T-helper 17 cell (primary cell): ENCODE data around the gene CALN1. TPM values are rescaled to one million over a fixed set of nuclear protein-coding genes. Genes with fewer than 3 reads are reported as not detected.
"Not testable (repeated sequence)": the region's sequence is repeated elsewhere in the genome, so short reads cannot be mapped to it uniquely, and the experiment has no call there.

Experiments
- ATAC-seq: fragments of 150-1000 bp; cut with Tn5 transposase; 2 replicates; pipeline ENCODE4 v1.10.0; 2021; ENCODE audit warnings: mild to moderate bottlenecking, moderate library complexity
- DNase-seq, 3 donors: peaks; one replicate each; pipeline versions ENCODE4 v3.0.0 to v3.0.0-alpha.2; 2020 to 2021
- H3K9me3 ChIP-seq: one replicate; pipeline ENCODE4 v1.7.0; 2013; ENCODE audit warnings: low read length, mild to moderate bottlenecking; ENCODE audit not compliant: control insufficient read depth, poor library complexity, severe bottlenecking
- H3K27ac Mint-ChIP-seq: one replicate; pipeline ENCODE4 v1.8.0; 2022; ENCODE audit warnings: mild to moderate bottlenecking, moderate library complexity, mixed read lengths
- H3K27me3 Mint-ChIP-seq: one replicate; pipeline ENCODE4 v1.8.0; 2022; ENCODE audit warnings: mixed read lengths
- H3K36me3 Mint-ChIP-seq: one replicate; pipeline ENCODE4 v1.8.0; 2022; ENCODE audit warnings: low read depth, mixed read lengths
- H3K4me1 Mint-ChIP-seq: one replicate; pipeline ENCODE4 v1.8.0; 2022; ENCODE audit warnings: mild to moderate bottlenecking, mixed read lengths
- H3K4me3 Mint-ChIP-seq: one replicate; pipeline ENCODE4 v1.8.0; 2022; ENCODE audit warnings: mild to moderate bottlenecking, moderate library complexity, mixed read lengths
- total RNA-seq, 4 donors: library from RNA in 2 of 4; stranded (reverse) in 2 of 4; gene quantifications; one replicate each; pipeline ENCODE4 v1.2.3 and lab custom pipeline; 2022 to 2026

CALN1 gene
- total RNA-seq, 2 donors from 2014 or later = not detected

DNA sequence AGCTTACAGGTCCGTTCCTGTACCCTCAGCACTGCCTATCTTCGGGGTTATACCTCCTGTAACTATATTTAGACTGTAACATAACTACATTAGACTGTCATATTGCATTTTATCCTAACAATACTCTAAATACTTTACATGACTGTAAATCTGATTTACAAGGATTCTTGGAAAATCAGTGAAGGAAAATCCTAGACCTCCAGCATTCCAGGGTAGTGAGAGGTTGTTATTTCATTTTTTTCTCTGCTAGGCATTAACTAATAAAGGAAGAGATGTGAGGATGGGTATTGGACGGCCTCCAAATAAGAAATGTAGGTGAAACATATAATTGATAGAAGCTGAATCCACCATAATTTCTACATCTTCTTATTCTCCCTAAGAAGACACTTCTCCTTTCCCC lies 569.4 kb downstream of the CALN1 start:
- DNase-seq (no peak), ATAC-seq (no peak)
- H3K9me3 ChIP-seq = no peaks in the 10 kb centered on the region
- H3K27ac Mint-ChIP-seq = no peak overlapping the region
- H3K4me1 Mint-ChIP-seq = no peaks in the 10 kb centered on the region
- H3K27me3 Mint-ChIP-seq = no peaks in the 10 kb centered on the region
- H3K36me3 Mint-ChIP-seq = no peaks in the 10 kb centered on the region
- no peak overlapping the region for H3K4me3 Mint-ChIP-seq

DNA sequence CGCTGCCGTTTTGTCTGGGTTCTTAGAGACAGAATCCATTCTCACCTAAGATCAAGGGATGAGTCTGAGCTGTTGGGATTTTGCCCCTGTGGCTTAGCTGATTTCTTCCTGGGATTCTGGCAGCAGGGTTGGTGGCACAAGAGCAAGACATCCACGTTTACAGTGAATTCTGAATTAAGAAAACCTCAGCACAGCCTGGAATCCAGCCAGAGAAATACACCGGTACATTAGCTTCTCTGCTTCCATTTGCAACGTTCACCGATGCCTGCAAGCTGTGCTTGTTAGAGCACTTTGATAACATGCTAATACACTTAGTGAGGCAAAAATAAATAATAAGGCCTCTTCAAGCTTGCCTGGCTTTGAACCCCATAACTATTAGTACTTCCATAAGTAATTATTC lies 569.8 kb downstream of the CALN1 start:
- no peaks in the 10 kb centered on the region for H3K27me3 Mint-ChIP-seq
- no peak overlapping the region for H3K27ac Mint-ChIP-seq
- no peaks in the 10 kb centered on the region for H3K4me1 Mint-ChIP-seq
- ATAC-seq (no peak), DNase-seq (no peak)
- H3K36me3 Mint-ChIP-seq = no peaks in the 10 kb centered on the region
- H3K9me3 ChIP-seq = no peaks in the 10 kb centered on the region
- no peak overlapping the region for H3K4me3 Mint-ChIP-seq

DNA sequence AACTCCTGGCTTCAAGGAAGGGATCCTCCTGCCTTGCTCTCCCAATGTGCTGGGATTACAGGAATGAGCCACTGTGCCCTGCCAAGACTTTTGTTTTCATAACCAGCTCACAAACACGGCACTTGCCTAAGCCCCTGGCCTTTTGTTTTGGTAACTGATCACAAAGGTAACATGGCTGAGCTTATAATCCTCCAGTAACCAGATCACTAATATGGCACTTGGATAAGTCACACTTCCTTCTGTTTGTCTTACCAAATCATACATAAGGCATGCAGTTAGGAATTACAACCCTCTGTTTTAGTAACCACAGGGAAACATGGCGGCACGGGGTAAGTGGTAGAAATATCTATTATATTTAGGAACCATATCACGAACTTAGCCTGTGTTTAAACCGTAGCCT lies 577.1 kb downstream of the CALN1 start:
- Mint-ChIP-seq H3K4me1 (no peaks in the 10 kb centered on the region), H3K27ac (no peak overlapping the region), H3K4me3 (no peak overlapping the region), H3K27me3 (no peaks in the 10 kb centered on the region), H3K36me3 (no peaks in the 10 kb centered on the region)
- ATAC-seq (no peak), DNase-seq (no peak)
- no peaks in the 10 kb centered on the region for H3K9me3 ChIP-seq

DNA sequence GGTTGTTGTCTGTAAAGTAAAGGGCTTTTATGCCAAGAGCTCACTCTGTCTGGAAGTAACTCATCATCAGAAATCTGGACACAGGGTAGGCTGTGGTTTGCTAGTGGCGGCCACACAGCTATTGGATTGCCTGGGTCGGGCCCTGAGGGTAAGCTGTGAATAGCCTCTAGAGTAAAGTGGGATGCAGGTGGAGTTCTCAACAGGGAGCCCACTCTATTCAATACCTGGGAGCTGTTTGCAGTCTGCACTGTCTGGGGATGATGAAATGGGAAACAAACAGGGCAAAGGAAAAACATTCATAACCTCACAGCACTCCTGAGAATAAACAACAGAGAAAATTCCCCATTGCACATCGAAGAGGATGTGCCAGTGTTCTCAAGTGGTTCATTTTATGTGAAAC lies 582.6 kb downstream of the CALN1 start:
- H3K36me3 Mint-ChIP-seq = no peaks in the 10 kb centered on the region
- no peaks in the 10 kb centered on the region for H3K9me3 ChIP-seq
- no peaks in the 10 kb centered on the region for H3K4me1 Mint-ChIP-seq
- DNase-seq (no peak), ATAC-seq (no peak)
- H3K27ac Mint-ChIP-seq = no peak overlapping the region
- no peaks in the 10 kb centered on the region for H3K27me3 Mint-ChIP-seq
- H3K4me3 Mint-ChIP-seq = no peak overlapping the region

DNA sequence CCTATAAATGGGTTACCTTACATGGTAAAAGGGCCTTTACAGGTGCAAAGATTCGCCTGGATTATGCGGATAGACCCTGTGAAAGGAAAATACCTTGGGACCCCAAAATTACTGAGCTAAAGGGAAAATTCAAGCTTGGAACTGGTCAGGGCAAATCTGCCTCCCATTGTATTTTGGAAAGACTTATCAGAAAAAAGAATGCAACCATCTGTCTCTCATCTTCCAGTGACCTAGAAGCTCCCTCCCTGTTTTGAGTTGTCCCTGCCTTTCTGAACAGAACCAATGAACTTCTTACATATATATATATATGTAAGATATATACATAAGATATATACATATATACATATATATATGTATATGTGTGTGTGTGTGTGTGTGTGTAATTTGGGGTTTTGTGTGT lies 583.8 kb downstream of the CALN1 start:
- no peaks in the 10 kb centered on the region for H3K27me3 Mint-ChIP-seq
- no peak overlapping the region for H3K27ac Mint-ChIP-seq
- no peaks in the 10 kb centered on the region for H3K36me3 Mint-ChIP-seq
- no peak overlapping the region for H3K4me3 Mint-ChIP-seq
- DNase-seq (no peak), ATAC-seq (no peak)
- no peaks in the 10 kb centered on the region for H3K4me1 Mint-ChIP-seq
- H3K9me3 ChIP-seq = no peaks in the 10 kb centered on the region

DNA sequence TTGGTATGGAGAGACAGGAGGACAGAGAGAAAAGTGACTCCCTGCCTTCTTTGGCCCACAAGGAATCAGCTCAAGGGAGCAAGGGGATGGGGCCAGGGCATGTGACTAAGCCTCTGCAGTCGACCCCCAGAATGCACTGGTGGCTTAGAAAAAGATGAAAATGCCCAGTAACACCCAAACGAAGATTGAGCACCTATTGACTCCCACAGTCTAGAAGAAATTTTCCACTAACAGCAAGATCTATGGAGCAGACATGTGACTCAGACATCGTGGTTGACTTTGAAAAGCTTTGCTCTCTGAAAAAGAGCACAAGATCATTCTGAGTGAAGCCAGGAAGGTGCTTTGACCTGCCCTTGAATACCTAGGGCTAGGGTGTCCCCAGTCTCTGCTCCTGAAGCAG lies 586.0 kb downstream of the CALN1 start:
- Mint-ChIP-seq H3K4me3 (no peak overlapping the region), H3K4me1 (no peaks in the 10 kb centered on the region), H3K27me3 (no peaks in the 10 kb centered on the region), H3K27ac (no peak overlapping the region), H3K36me3 (no peaks in the 10 kb centered on the region)
- ATAC-seq (no peak), DNase-seq (no peak)
- no peaks in the 10 kb centered on the region for H3K9me3 ChIP-seq

DNA sequence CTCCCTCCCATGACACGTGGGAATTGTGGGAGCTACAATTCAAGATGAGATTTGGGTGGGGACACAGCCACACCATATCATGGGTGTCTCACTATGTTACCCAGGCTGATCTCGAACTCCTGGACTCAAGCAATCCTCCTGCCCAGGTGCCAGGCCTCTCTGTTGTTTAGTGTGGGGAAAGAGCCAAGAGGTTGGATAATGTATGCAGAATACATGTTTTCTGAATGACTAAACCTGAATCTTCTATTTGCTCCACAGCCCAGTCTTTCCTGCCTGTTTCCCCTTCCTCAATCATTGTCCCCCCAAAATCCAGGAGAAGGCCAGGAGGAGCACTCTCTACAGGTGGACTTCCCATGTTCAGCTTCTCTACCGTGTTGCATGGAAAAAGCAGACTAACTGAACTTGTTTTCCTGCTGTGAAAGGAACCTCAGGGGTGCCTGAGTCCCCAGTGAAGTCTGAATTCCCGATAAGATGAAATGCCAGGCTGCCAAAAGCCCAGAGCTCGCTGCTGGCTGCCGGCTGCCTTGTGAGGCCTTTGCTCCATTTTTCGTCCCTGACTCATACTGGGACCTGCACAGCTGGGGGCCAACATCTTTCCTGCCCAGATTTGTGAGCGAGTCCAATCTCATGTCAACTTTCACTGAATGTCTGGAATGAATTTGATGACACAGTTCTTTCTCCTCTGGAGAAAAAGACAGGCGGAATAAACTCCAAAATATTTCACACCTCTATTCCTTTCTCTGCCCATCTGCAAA lies 588.0 kb downstream of the CALN1 start:
- Mint-ChIP-seq H3K4me1 (no peaks in the 10 kb centered on the region), H3K27ac (no peak overlapping the region), H3K36me3 (no peaks in the 10 kb centered on the region), H3K4me3 (no peak overlapping the region), H3K27me3 (no peaks in the 10 kb centered on the region)
- ATAC-seq = no peak
- DNase-seq = no peak
- no peaks in the 10 kb centered on the region for H3K9me3 ChIP-seq

DNA sequence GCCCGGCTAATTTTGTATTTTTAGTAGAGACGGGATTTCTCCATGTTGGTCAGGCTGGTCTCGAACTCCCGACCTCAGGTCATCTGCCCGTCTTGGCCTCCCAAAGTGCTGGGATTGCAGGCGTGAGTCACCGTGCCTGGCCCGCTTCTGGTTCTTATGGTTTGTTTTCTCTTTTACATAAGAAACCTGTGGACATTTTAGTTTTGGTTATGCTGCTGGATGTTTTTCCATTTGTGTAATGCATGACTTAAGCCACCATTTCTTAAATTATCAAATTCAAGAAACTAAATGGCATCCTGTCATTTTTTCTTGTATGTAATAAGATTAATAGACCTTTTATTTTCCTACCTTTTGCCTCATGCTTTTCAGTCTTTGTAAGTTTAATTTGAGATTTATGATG lies 589.7 kb downstream of the CALN1 start:
- H3K9me3 ChIP-seq, H3K4me3 Mint-ChIP-seq, H3K36me3 Mint-ChIP-seq, H3K4me1 Mint-ChIP-seq, H3K27ac Mint-ChIP-seq, DNase-seq, H3K27me3 Mint-ChIP-seq, ATAC-seq: not testable (repeated sequence)

DNA sequence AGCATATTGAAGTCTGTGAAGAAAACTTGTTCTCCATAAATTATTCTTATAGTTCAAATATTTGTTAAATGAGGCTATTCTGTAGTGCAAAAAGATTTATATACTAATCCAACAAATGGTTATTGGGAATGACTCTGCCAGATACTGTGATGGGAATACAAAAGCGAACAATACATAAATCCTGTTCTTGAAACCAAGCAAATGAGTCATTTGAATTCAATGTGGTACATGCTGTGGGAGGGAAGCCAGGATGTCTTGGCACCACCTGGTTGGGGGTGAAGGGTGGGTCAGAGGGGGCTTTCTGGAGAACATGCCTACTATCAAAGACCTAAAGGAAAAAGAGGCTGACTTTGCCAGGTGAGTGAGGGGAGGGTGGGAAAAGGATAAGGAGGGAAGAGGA lies 594.2 kb downstream of the CALN1 start:
- H3K4me1 Mint-ChIP-seq = no peaks in the 10 kb centered on the region
- no peaks in the 10 kb centered on the region for H3K36me3 Mint-ChIP-seq
- peaks cover 2% of the 10 kb centered on the region for H3K9me3 ChIP-seq
- no peak for ATAC-seq
- DNase-seq = no peak
- H3K27ac Mint-ChIP-seq = no peak overlapping the region
- H3K27me3 Mint-ChIP-seq = no peaks in the 10 kb centered on the region
- H3K4me3 Mint-ChIP-seq = no peak overlapping the region

DNA sequence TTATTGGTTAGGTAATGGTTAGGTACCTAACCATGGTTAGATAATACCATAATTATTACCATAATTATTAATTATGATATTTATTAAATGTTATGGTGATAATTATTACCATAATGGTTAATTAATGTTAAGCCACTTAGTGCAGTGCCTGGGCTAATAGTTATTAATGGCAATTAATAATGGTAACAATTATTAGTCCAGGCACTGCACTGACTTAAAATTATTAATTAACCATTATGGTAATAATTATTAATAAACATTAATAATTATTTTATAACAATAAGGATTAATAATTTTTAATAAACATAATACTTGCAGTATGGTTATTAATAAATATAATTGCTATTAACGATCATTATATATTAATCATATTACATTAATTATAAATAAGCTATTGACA lies 604.0 kb downstream of the CALN1 start:
- ATAC-seq (no peak), DNase-seq (no peak)
- H3K9me3 ChIP-seq = no peaks in the 10 kb centered on the region
- Mint-ChIP-seq H3K4me3 (no peak overlapping the region), H3K36me3 (no peaks in the 10 kb centered on the region), H3K27me3 (no peaks in the 10 kb centered on the region), H3K27ac (no peak overlapping the region), H3K4me1 (no peaks in the 10 kb centered on the region)

DNA sequence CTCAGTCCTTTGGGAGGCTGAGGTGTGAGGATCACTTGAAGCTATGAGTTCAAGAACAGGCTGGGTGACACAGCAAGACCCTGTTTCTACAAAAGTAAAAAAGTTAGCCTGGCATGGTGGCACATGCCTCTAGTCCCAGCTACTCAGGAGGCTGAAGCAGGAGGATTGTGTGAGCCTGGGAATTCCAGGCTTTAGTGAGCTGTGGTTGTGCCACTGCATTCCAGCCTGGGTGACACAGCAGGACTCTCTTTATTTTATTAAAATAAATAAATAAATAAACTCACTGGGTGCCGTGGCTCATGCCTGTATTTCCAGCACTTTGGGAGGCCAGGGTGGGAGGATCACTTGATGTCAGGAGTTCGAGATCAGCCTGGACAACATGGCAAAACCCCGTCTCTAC lies 607.9 kb downstream of the CALN1 start:
- H3K9me3 ChIP-seq = no peaks in the 10 kb centered on the region
- no peak overlapping the region for H3K27ac Mint-ChIP-seq
- H3K36me3 Mint-ChIP-seq = no peaks in the 10 kb centered on the region
- ATAC-seq = no peak
- no peak for DNase-seq
- no peaks in the 10 kb centered on the region for H3K4me1 Mint-ChIP-seq
- H3K27me3 Mint-ChIP-seq = no peaks in the 10 kb centered on the region
- no peak overlapping the region for H3K4me3 Mint-ChIP-seq

DNA sequence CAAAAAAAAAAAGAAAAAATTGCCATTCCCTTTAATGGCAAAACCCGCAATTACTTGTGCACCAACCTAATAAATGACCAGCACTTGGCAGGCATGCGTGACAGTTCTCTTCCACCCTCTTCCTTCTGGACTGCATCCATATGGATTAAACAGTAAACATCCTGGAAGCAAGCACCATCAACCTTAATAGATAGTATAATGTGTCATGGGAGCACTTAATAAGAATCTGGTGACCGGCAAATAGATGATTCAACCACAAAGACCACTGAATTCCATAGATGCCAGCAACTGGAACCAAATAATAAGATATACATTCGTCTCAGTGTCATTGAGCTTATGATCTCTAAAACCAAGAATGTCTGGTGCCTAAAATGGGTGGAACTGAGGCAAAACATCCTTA lies 610.2 kb downstream of the CALN1 start:
- no peaks in the 10 kb centered on the region for H3K27me3 Mint-ChIP-seq
- H3K36me3 Mint-ChIP-seq = peaks cover 2% of the 10 kb centered on the region
- no peak for ATAC-seq

DNA sequence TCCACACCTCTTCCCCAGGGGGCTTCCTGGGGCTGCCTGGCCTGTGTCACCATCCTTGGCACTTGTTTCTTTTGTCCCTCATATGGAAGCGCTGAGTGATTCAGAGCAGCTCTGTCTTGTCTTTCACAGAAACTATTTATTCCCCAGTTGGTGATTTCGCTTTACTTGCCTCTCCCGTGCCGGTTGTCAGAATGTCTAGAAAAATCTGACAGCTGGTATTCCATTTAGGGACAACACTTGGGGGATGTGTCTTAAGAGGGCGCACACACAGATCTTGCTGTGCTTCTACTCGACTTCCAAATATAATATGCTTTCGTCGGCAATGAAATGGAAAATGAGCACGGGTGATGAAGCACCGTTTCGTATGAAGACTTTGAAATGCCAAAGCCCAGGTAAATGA lies 611.8 kb downstream of the CALN1 start:
- H3K27me3 Mint-ChIP-seq = no peaks in the 10 kb centered on the region
- DNase-seq = no peak
- no peak overlapping the region for H3K4me3 Mint-ChIP-seq
- H3K36me3 Mint-ChIP-seq = peaks cover 2% of the 10 kb centered on the region
- no peaks in the 10 kb centered on the region for H3K4me1 Mint-ChIP-seq
- H3K27ac Mint-ChIP-seq = no peak overlapping the region
- no peaks in the 10 kb centered on the region for H3K9me3 ChIP-seq
- ATAC-seq = no peak

More for the DNA sequence above, 610.2 kb downstream of the CALN1 start:
- H3K9me3 ChIP-seq = no peaks in the 10 kb centered on the region
- H3K27ac Mint-ChIP-seq = no peak overlapping the region
- no peaks in the 10 kb centered on the region for H3K4me1 Mint-ChIP-seq
- no peak for DNase-seq
- no peak overlapping the region for H3K4me3 Mint-ChIP-seq

DNA sequence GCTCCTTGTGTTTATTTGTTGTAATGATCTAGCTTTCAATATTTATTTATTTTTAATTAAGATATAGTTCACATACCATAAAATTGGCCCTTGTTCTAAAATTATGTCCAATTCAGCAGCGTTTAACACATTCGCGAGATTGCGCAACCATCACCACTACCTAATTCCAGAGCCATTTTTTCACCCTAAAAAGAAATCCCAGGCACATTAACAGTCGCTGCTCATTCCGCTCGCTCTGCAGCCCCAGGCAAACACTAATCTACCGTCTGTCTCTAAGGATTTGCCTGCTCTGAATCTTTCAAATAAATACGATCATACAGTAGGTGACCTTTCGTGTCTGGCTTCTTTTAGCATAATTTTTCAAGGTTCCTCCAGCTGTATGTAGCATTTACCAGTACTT lies 616.7 kb downstream of the CALN1 start:
- H3K27ac Mint-ChIP-seq = no peak overlapping the region
- H3K36me3 Mint-ChIP-seq = peaks cover 2% of the 10 kb centered on the region
- H3K9me3 ChIP-seq = no peaks in the 10 kb centered on the region
- H3K4me3 Mint-ChIP-seq = no peak overlapping the region
- no peaks in the 10 kb centered on the region for H3K4me1 Mint-ChIP-seq
- ATAC-seq = no peak
- no peak for DNase-seq
- H3K27me3 Mint-ChIP-seq = no peaks in the 10 kb centered on the region
